H9 (cell line): Measurements from ENCODE around the gene ARHGEF10L. TPM values are rescaled to one million over a fixed set of nuclear protein-coding genes. Genes with fewer than 3 reads are reported as not detected.

ENCODE experiments used
- DNase-seq: peaks from one replicate; pipeline ENCODE4 v3.0.0-alpha.2; 2017
- H2AFZ ChIP-seq: one replicate; pipeline ENCODE4 v1.6.1; 2013; ENCODE audit warnings: mild to moderate bottlenecking, low read length, control low read depth, moderate library complexity
- H2AK5ac ChIP-seq: 2 replicates; pipeline ENCODE4 v1.6.1; 2013; ENCODE audit warnings: low read length, control low read depth, mixed read lengths; ENCODE audit not compliant: insufficient read length
- H2BK120ac ChIP-seq: one replicate; pipeline ENCODE4 v1.6.1; 2013; ENCODE audit warnings: low read depth, mild to moderate bottlenecking, low read length, control low read depth, inconsistent platforms; ENCODE audit not compliant: poor library complexity, severe bottlenecking
- H2BK12ac ChIP-seq: 2 replicates; pipeline ENCODE4 v1.6.1; 2013; ENCODE audit warnings: low read length, control low read depth, mixed read lengths, low read depth; ENCODE audit not compliant: insufficient read length
- H2BK15ac ChIP-seq: 2 replicates; pipeline ENCODE4 v1.6.1; 2013; ENCODE audit warnings: low read depth, low read length, control low read depth
- H2BK20ac ChIP-seq: one replicate; pipeline ENCODE4 v1.6.1; 2013; ENCODE audit warnings: low read depth, mild to moderate bottlenecking, low read length, control low read depth, inconsistent platforms; ENCODE audit not compliant: poor library complexity, severe bottlenecking
- H2BK5ac ChIP-seq: 2 replicates; pipeline ENCODE4 v1.6.1; 2013; ENCODE audit warnings: low read length, control low read depth, mixed read lengths; ENCODE audit not compliant: insufficient read length
- H3K14ac ChIP-seq: 2 replicates; pipeline ENCODE4 v1.6.1; 2013; ENCODE audit warnings: low read length, control low read depth; ENCODE audit not compliant: insufficient read depth
- H3K18ac ChIP-seq: 2 replicates; pipeline ENCODE4 v1.6.1; 2013; ENCODE audit warnings: low read depth, mild to moderate bottlenecking, mixed read lengths, low read length, control low read depth; ENCODE audit not compliant: insufficient read length
- H3K23ac ChIP-seq: 2 replicates; pipeline ENCODE4 v1.6.1; 2013; ENCODE audit warnings: low read length, control low read depth, mixed read lengths, low read depth; ENCODE audit not compliant: insufficient read length
- H3K23me2 ChIP-seq: 2 replicates; pipeline ENCODE4 v1.6.1; 2013; ENCODE audit warnings: low read depth, mild to moderate bottlenecking, mixed read lengths, low read length, control low read depth; ENCODE audit not compliant: insufficient read length, poor library complexity, severe bottlenecking
- H3K27ac ChIP-seq: 2 replicates; pipeline ENCODE4 v1.5.1; 2013; ENCODE audit warnings: low read length, control low read depth, mixed read lengths, low read depth; ENCODE audit not compliant: insufficient read length
- H3K27me3 ChIP-seq: 2 replicates; pipeline ENCODE4 v1.6.1; 2013; ENCODE audit warnings: low read length, control low read depth, inconsistent platforms; ENCODE audit not compliant: insufficient read depth
- H3K4ac ChIP-seq: 2 replicates; pipeline ENCODE4 v1.6.1; 2013; ENCODE audit warnings: low read depth, mild to moderate bottlenecking, control low read depth, inconsistent platforms, low read length, moderate library complexity
- H3K4me1 ChIP-seq: 2 replicates; pipeline ENCODE4 v1.6.1; 2013; ENCODE audit warnings: low read length, control low read depth, inconsistent platforms; ENCODE audit not compliant: insufficient read depth
- H3K4me2 ChIP-seq: 2 replicates; pipeline ENCODE4 v1.6.1; 2013; ENCODE audit warnings: low read length, control low read depth, mixed read lengths; ENCODE audit not compliant: insufficient read length, insufficient read depth
- H3K56ac ChIP-seq: 2 replicates; pipeline ENCODE4 v1.6.1; 2013; ENCODE audit warnings: low read depth, mild to moderate bottlenecking, mixed read lengths, low read length, control low read depth; ENCODE audit not compliant: insufficient read length
- H3K79me1 ChIP-seq: 2 replicates; pipeline ENCODE4 v1.6.1; 2013; ENCODE audit warnings: low read depth, mild to moderate bottlenecking, moderate library complexity, low read length, control low read depth, inconsistent platforms; ENCODE audit not compliant: insufficient read depth, poor library complexity, severe bottlenecking
- H3K79me2 ChIP-seq: 2 replicates; pipeline ENCODE4 v1.6.1; 2013; ENCODE audit warnings: low read length, control low read depth, inconsistent platforms; ENCODE audit not compliant: insufficient read depth
- H3K9ac ChIP-seq: 2 replicates; pipeline ENCODE4 v1.6.1; 2013; ENCODE audit warnings: low read length, control low read depth, mixed read lengths; ENCODE audit not compliant: insufficient read length; ENCODE audit errors: extremely low read depth
- H3K9me3 ChIP-seq: one replicate; pipeline ENCODE4 v1.6.1; 2013; ENCODE audit warnings: low read depth, low read length, inconsistent platforms; ENCODE audit not compliant: control insufficient read depth
- H3T11ph ChIP-seq: one replicate; pipeline ENCODE4 v1.6.1; 2013; ENCODE audit warnings: mild to moderate bottlenecking, low read length, control low read depth, inconsistent platforms
- H4K20me1 ChIP-seq: one replicate; pipeline ENCODE4 v1.6.1; 2013; ENCODE audit not compliant: control insufficient read depth, insufficient read length, insufficient read depth
- H4K5ac ChIP-seq: 2 replicates; pipeline ENCODE4 v1.6.1; 2013; ENCODE audit warnings: low read depth, mild to moderate bottlenecking, mixed read lengths, low read length, control low read depth; ENCODE audit not compliant: insufficient read length
- H4K8ac ChIP-seq: replicated peaks from 2 replicates; pipeline ENCODE4 v1.6.1; 2013; ENCODE audit warnings: low read length, control low read depth, mixed read lengths, low read depth; ENCODE audit not compliant: insufficient read length
- H4K91ac ChIP-seq: 2 replicates; pipeline ENCODE4 v1.6.1; 2013; ENCODE audit warnings: low read depth, mild to moderate bottlenecking, moderate library complexity, mixed read lengths, low read length, control low read depth; ENCODE audit not compliant: insufficient read length
- H3K27ac Mint-ChIP-seq, 3 experiments: 2 replicates in 2 of 3; 3 replicates in 1 of 3; pipeline ENCODE4 v1.8.0; 2020 to 2021; ENCODE audit warnings: mixed read lengths in 3 of 3, mild to moderate bottlenecking in 1 of 3, moderate library complexity in 1 of 3
- H3K27me3 Mint-ChIP-seq: 2 replicates; pipeline ENCODE4 v1.8.0; 2021; ENCODE audit warnings: low read depth, mild to moderate bottlenecking, moderate library complexity, mixed read lengths
- H3K36me3 Mint-ChIP-seq, 3 experiments: 2 replicates in 2 of 3; 3 replicates in 1 of 3; pipeline ENCODE4 v1.8.0; 2020 to 2021; ENCODE audit warnings: low read depth in 3 of 3, mixed read lengths in 3 of 3; ENCODE audit not compliant: insufficient read depth in 1 of 3
- H3K4me1 Mint-ChIP-seq, 2 experiments: 2 replicates each; pipeline ENCODE4 v1.8.0; 2020; ENCODE audit warnings: mixed read lengths in 2 of 2
- H3K4me3 Mint-ChIP-seq, 2 experiments: 2 replicates in 1 of 2; 3 replicates in 1 of 2; pipeline ENCODE4 v1.8.0; 2020 to 2021; ENCODE audit warnings: mild to moderate bottlenecking in 2 of 2, mixed read lengths in 2 of 2, moderate library complexity in 1 of 2
- H3K9me3 Mint-ChIP-seq, 2 experiments: 2 replicates in 1 of 2; 3 replicates in 1 of 2; pipeline ENCODE4 v1.8.0; 2020; ENCODE audit warnings: mild to moderate bottlenecking in 2 of 2, mixed read lengths in 2 of 2, moderate library complexity in 1 of 2
- WGBS: extraction: QIAGEN DNeasy Blood & Tissue Kit; methylation state at CpG from one replicate; pipeline ENCODE4 v1.1.7; 2013; ENCODE audit warnings: missing lambda C conversion rate, low lambda C conversion rate, mixed read lengths; ENCODE audit not compliant: insufficient read length; ENCODE audit errors: extremely low coverage; 5-methylcytosine and 5-hydroxymethylcytosine counted together
- total RNA-seq: library from RNA; stranded (reverse); gene quantifications from 2 replicates; pipeline ENCODE4 v1.2.1, GENCODE V29; 2021
- TF ChIP-seq, protein P1 (sequence below): fragments of 200-600 bp; sonication (generic); conservative IDR thresholded peaks from 3 replicates; pipeline ENCODE4 v1.8.0; 2021; ENCODE audit warnings: antibody characterized with exemption, mild to moderate bottlenecking

ARHGEF10L gene
- total RNA-seq, 1 experiment from 2014 or later: 20.2 TPM

DNA sequence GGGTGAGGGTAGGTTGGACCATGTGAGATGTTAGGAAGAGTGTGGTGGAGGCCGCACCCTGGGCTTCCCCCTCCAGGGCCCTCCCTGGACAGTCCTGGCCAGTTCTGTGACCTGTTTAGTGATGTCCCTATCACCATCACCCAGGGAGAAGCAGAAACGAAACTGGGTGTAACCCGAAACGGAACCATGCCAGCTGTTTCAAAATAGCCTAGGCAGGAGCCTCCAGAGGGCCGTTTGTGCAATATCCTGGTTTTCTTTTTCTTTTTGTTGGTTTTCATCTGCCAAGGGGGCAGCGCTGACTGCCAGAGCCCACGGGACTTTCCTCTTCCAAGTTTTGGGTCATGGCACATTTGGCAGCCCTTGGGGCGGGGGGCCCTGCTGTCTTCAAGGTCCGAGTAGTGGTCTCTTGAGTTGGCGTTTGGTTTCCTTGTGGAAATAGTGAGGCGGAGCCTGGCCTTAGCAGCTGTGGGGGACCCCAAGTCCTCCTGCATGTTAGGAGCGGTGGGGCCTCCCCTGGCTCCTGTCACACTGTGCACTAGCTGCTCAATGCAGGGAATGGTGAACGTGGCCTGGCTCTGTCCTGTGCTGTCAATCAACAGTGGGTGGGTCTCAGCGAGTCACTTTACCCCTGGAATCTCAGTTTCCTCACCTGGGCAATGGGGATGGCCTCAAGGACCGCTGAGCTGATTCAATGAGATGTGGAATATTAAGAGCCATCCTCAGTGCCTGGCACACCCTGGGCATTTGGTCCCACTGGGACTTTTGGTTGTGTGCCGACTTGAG is 90.7 kb downstream of the ARHGEF10L start:
- Histone ChIP-seq H3K4me2 (no peak overlapping the region), H3K79me1 (no peaks in the 10 kb centered on the region), H3K27ac (no peak overlapping the region), H2BK120ac (no peak overlapping the region), H2BK12ac (no peak overlapping the region), H3K9ac (no peak overlapping the region), H4K5ac (no peak overlapping the region), H2BK20ac (no peak overlapping the region), H3K56ac (no peak overlapping the region), H3K18ac (no peak overlapping the region), H2BK15ac (no peak overlapping the region), H3K9me3 (no peaks in the 10 kb centered on the region), H3K23me2 (no peaks in the 10 kb centered on the region), H4K91ac (no peak overlapping the region), H4K20me1 (peaks cover 2% of the 10 kb centered on the region), H3K4ac (no peak overlapping the region), H3K27me3 (no peaks in the 10 kb centered on the region), H4K8ac (no peak overlapping the region), H2AK5ac (no peak overlapping the region), H3T11ph (no peak overlapping the region), H3K79me2 (no peaks in the 10 kb centered on the region), H2AFZ (no peak overlapping the region), H2BK5ac (no peak overlapping the region), H3K4me1 (no peaks in the 10 kb centered on the region), H3K23ac (no peak overlapping the region), H3K14ac (no peak overlapping the region)
- DNase-seq: no peak
- Mint-ChIP-seq H3K4me1 (peaks cover 2 to 6% of the 10 kb centered on the region in 2 experiments; a peak in 2 of 4 replicates), H3K9me3 (no peaks in the 10 kb centered on the region), H3K27me3 (no peaks in the 10 kb centered on the region), H3K4me3 (no peak overlapping the region), H3K36me3 (peaks cover 2 to 63% (median 41%) of the 10 kb centered on the region in 3 experiments), H3K27ac (peak overlapping the region in 2 of 3 experiments; percentile 29 to 62; a peak in 3 of 7 replicates)
- TF ChIP-seq, protein P1, sequence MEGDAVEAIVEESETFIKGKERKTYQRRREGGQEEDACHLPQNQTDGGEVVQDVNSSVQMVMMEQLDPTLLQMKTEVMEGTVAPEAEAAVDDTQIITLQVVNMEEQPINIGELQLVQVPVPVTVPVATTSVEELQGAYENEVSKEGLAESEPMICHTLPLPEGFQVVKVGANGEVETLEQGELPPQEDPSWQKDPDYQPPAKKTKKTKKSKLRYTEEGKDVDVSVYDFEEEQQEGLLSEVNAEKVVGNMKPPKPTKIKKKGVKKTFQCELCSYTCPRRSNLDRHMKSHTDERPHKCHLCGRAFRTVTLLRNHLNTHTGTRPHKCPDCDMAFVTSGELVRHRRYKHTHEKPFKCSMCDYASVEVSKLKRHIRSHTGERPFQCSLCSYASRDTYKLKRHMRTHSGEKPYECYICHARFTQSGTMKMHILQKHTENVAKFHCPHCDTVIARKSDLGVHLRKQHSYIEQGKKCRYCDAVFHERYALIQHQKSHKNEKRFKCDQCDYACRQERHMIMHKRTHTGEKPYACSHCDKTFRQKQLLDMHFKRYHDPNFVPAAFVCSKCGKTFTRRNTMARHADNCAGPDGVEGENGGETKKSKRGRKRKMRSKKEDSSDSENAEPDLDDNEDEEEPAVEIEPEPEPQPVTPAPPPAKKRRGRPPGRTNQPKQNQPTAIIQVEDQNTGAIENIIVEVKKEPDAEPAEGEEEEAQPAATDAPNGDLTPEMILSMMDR: no peak
- WGBS: no CpG with 5 or more reads among the region's 16 CpGs
